Cardiac fibroblast (primary cell): ENCODE measurements around the gene HFM1.

ENCODE experiments used
- DNase-seq, 2 donors: peaks; one replicate each; pipeline versions ENCODE4 v3.0.0 to v3.0.0-alpha.2; 2010; ENCODE audit warnings: low read depth in 2 of 2
- H3K4me3 ChIP-seq, 2 donors: replicated peaks in 1 of 2; 1 replicate in 1 of 2; 2 replicates in 1 of 2; pipeline ENCODE4 v1.5.1; 2011; ENCODE audit warnings: low read depth in 2 of 2, low read length in 2 of 2, mild to moderate bottlenecking in 2 of 2, moderate library complexity in 1 of 2
- CTCF ChIP-seq: IDR thresholded peaks from one replicate; pipeline ENCODE4 v1.5.1; 2011; ENCODE audit warnings: low read depth, mild to moderate bottlenecking, low read length, inconsistent platforms

HFM1 gene

GRCh38 chr1:91261655-91262054 lies 143.0 kb downstream of the HFM1 start:
- no peak overlapping the region for H3K4me3 ChIP-seq
- TF ChIP-seq CTCF = no peak
- DNase-seq = no peak

- no peak for TF ChIP-seq CTCF
- H3K4me3 ChIP-seq = no peak overlapping the region
- no peak for DNase-seq
These were observed 159.2 kb downstream of the HFM1 start for GRCh38 chr1:91245435-91245834.

- DNase-seq = no peak
- H3K4me3 ChIP-seq = no peak overlapping the region
- peak; percentile 12 for TF ChIP-seq CTCF
These were observed 159.9 kb downstream of the HFM1 start for GRCh38 chr1:91244737-91245136.

- H3K4me3 ChIP-seq = no peak overlapping the region
- DNase-seq = no peak
- TF ChIP-seq CTCF = no peak
These were observed 161.5 kb downstream of the HFM1 start for GRCh38 chr1:91243171-91243570.

GRCh38 chr1:91234181-91234580 lies 170.5 kb downstream of the HFM1 start:
- TF ChIP-seq CTCF = no peak
- DNase-seq = no peak
- no peak overlapping the region for H3K4me3 ChIP-seq

- TF ChIP-seq CTCF = no peak
- no peak overlapping the region for H3K4me3 ChIP-seq
- DNase-seq = no peak
These were observed 177.9 kb downstream of the HFM1 start for GRCh38 chr1:91226741-91227140.

- TF ChIP-seq CTCF = no peak
- no peak for DNase-seq
- no peak overlapping the region for H3K4me3 ChIP-seq
These were observed 179.8 kb downstream of the HFM1 start for GRCh38 chr1:91224878-91225277.
